ENCODE data around the gene TANGO2.

- TF ChIP-seq POLR2AphosphoS5 (IDR thresholded peaks at IDR 0.05) (no peak), POLR2A (IDR thresholded peaks at IDR 0.05) (no peak), CTCF (IDR thresholded peaks at IDR 0.05 in 8 of 11, conservative IDR thresholded peaks at IDR 0.05 in 3 of 11) (no peak)
These were observed 1.0 kb upstream of the TANGO2 start for GRCh38 chr22:20019661-20020532.
